MCF 10A (cell line): ENCODE measurements around the gene PIK3C2B. TPM values are rescaled to one million over a fixed set of nuclear protein-coding genes. Genes with fewer than 3 reads are reported as not detected.

Experiments
- BruUV-seq: library from RNA; stranded (reverse); fragments of 400-500 nt; replicated peaks from 2 replicates; lab custom pipeline; 2021; lab: Mats Ljungman, UMichigan
- CTCF ChIA-PET: fragments of 300-600 bp; sonication (Branson Sonifier 250); formaldehyde crosslinking; extraction: SDS; loops from one replicate; lab custom pipeline; 2021; ENCODE audit warnings: antibody characterized with exemption, inconsistent platforms; lab: Yijun Ruan, JAX
- POLR2A ChIA-PET: fragments of 300-600, 350-650 bp; sonication (Branson Sonifier 250); formaldehyde crosslinking; extraction: SDS; loops from one replicate; lab custom pipeline; 2020; ENCODE audit warnings: antibody characterized with exemption, inconsistent platforms; lab: Yijun Ruan, JAX
- DNase-seq: peaks from one replicate; pipeline ENCODE4 v3.0.0-alpha.2; 2018; ENCODE audit not compliant: unreplicated experiment
- H3K27ac Mint-ChIP-seq: one replicate; pipeline ENCODE4 v1.8.0; 2022; ENCODE audit warnings: mild to moderate bottlenecking, low read depth, mixed read lengths; ENCODE audit not compliant: unreplicated experiment
- H3K27me3 Mint-ChIP-seq: one replicate; pipeline ENCODE4 v1.8.0; 2022; ENCODE audit warnings: mixed read lengths; ENCODE audit not compliant: insufficient read depth, unreplicated experiment
- H3K36me3 Mint-ChIP-seq: one replicate; pipeline ENCODE4 v1.8.0; 2022; ENCODE audit warnings: mild to moderate bottlenecking, moderate library complexity, mixed read lengths; ENCODE audit not compliant: insufficient read depth, unreplicated experiment
- H3K4me1 Mint-ChIP-seq: one replicate; pipeline ENCODE4 v1.8.0; 2022; ENCODE audit warnings: mixed read lengths; ENCODE audit not compliant: insufficient read depth, unreplicated experiment
- H3K4me3 Mint-ChIP-seq: one replicate; pipeline ENCODE4 v1.8.0; 2022; ENCODE audit warnings: mild to moderate bottlenecking, moderate library complexity, mixed read lengths; ENCODE audit not compliant: unreplicated experiment
- H3K9me3 Mint-ChIP-seq: one replicate; pipeline ENCODE4 v1.8.0; 2022; ENCODE audit warnings: mixed read lengths; ENCODE audit not compliant: unreplicated experiment
- intact Hi-C: fragments of 100-400 bp; cut with micrococcal nuclease; formaldehyde crosslinking; loops from 2 replicates; pipeline ENCODE4 v1.14.1; 2022
- total RNA-seq: library from RNA; stranded (reverse); gene quantifications from 2 replicates; pipeline ENCODE4 v1.2.3, GENCODE V29; 2022
- TF ChIP-seq, protein P1 (sequence below): fragments of 200-600 bp; IDR thresholded peaks from one replicate; pipeline ENCODE4 v1.8.0; 2022; ENCODE audit warnings: antibody characterized with exemption, mild to moderate bottlenecking; ENCODE audit not compliant: unreplicated experiment

Gene PIK3C2B
- total RNA-seq, 1 experiment from 2014 or later: 3.4 TPM

DNA sequence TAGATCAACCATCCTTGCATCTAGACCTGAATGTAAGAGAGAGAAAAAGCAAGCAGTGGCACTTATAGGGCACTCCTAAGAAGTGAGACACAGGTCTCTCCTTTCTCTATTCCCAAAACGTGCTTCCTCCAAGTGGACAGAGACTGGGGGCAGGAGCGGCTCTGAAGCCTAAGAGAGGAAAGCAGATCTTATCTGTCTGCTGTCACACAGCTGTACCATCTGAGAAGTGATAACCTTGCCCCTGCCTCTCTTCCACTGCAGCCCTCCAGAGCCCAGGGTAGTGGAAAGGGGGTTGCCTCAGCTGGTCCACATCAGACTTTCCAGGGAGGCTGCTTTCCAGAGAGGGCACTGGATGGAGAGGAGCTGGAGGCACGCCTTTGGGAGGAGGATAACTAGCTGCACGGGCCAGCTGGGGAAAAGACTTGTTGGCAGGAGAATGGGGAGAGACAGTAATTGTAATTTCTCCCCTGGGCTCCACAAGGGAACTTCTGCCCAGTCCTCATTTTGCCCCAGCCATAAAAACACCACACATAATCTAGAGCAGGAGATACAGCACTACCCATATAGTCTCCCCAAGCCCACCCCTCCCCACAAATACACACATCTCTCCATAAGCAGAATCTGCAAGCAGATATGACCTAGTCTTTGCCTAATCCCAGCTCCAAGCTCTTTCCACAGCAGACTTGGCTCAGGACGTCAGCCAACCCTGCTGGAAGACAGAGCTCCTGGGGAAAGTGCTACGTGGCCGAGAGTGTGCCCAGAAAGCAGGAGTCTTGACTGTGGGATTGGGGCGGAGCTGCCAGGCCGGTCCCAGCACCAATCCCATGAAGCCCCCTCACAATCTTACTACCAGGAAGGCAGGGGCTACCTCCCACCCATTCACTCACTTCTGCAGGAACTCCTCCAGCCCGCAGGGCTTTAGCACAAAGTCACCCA is 31.2 kb downstream of the PIK3C2B start:
- no peaks in the 10 kb centered on the region for H3K4me1 Mint-ChIP-seq
- ChIA-PET POLR2A (interaction anchor here (0.6 to 1.2 kb wide), 2 partner anchors 10 to 11 kb away, joined by 3 read pairs; no protein-coding TSS in a partner anchor), CTCF (interaction anchor here (0.7 to 1.3 kb wide), 5 partner anchors 31 to 64 kb away, joined by 3 to 4 read pairs (median 3); partner anchors contain the start of gene PIK3C2B)
- H3K9me3 Mint-ChIP-seq: no peaks in the 10 kb centered on the region
- no peak for DNase-seq
- H3K27ac Mint-ChIP-seq: no peak overlapping the region
- no peaks in the 10 kb centered on the region for H3K36me3 Mint-ChIP-seq
- H3K27me3 Mint-ChIP-seq: no peaks in the 10 kb centered on the region
- TF ChIP-seq, protein P1, sequence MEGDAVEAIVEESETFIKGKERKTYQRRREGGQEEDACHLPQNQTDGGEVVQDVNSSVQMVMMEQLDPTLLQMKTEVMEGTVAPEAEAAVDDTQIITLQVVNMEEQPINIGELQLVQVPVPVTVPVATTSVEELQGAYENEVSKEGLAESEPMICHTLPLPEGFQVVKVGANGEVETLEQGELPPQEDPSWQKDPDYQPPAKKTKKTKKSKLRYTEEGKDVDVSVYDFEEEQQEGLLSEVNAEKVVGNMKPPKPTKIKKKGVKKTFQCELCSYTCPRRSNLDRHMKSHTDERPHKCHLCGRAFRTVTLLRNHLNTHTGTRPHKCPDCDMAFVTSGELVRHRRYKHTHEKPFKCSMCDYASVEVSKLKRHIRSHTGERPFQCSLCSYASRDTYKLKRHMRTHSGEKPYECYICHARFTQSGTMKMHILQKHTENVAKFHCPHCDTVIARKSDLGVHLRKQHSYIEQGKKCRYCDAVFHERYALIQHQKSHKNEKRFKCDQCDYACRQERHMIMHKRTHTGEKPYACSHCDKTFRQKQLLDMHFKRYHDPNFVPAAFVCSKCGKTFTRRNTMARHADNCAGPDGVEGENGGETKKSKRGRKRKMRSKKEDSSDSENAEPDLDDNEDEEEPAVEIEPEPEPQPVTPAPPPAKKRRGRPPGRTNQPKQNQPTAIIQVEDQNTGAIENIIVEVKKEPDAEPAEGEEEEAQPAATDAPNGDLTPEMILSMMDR: no peak
- intact Hi-C loops: no loop called here
- no peak overlapping the region for H3K4me3 Mint-ChIP-seq
- BruUV-seq: no TSS peak

DNA sequence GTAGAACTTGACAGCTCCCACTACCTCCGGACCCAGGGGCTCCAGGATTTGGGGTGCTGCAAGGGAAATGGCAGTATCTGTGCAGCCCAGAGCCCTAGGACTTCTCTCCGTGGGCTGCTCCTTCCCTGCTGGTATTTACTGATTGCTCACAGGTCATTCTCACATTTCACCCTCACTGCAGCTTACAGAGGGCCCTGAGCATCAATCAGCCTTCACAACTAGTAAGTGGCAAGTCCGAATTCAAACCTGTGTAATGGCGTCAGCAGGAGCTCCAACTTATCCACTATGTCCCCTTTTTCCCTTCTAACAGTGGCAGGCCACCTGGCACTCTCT is 32.4 kb downstream of the PIK3C2B start:
- TF ChIP-seq, protein P1: no peak
- no peak overlapping the region for H3K4me3 Mint-ChIP-seq
- intact Hi-C loops: no loop called here
- H3K4me1 Mint-ChIP-seq: no peaks in the 10 kb centered on the region
- no TSS peak for BruUV-seq
- no peaks in the 10 kb centered on the region for H3K36me3 Mint-ChIP-seq
- H3K9me3 Mint-ChIP-seq: no peaks in the 10 kb centered on the region
- DNase-seq: no peak
- CTCF ChIA-PET: interaction anchor here (0.6 to 1.3 kb wide), 3 partner anchors 31 to 1192 kb away, joined by 3 to 4 read pairs (median 3); partner anchors contain the start of gene PIK3C2B
- no peak overlapping the region for H3K27ac Mint-ChIP-seq
- no peaks in the 10 kb centered on the region for H3K27me3 Mint-ChIP-seq
- POLR2A ChIA-PET: interaction anchor here (1.2 kb wide), 1 partner anchor 11 kb away, joined by 3 read pairs; no protein-coding TSS in a partner anchor

DNA sequence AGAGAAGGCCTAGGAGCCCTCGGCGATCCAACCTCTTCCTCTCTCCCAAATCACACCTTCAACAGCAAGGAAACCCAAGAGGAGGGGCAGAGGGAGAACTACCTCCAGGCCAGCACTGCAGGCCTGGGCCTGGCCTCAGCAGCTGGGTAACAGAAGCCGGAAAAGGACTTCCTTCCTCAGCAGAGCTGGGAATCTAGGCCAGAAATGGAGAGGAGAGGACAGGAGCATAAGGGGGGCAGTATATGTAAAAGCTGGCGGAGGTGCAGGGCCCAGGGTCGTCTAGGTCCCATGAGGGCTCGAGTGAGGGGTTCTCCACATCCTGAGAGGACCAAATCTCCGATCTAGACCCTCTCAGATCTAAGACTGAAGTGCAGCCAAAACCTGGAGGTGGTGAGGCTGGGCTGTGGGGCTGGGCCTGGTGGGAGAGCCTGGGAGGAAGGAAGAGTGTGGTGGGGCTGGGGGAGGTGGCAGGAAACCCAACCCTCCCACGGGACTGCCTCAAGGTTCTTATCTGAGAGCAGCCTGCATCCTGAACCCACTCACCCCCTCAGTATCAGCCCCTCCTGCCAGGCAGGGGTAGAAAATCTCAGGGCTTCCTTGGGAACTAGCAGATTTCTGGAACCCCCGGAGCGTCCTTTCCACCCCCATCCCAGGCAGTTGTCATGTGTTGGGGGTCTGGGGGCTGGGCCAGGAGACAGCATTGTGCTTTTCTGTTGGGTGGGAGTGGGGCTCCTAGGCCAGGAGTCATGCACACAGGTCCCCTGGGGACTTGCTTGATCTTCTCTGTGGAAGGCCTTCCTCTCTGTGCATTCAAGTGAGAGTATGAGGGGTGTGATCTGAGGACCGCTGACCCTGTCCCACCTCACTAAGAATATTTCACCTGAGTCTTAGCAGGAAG is 33.0 kb downstream of the PIK3C2B start:
- no peak overlapping the region for H3K4me3 Mint-ChIP-seq
- ChIA-PET CTCF (interaction anchor here (0.6 to 1.3 kb wide), 6 partner anchors 14 to 1191 kb away, joined by 3 to 4 read pairs (median 4); partner anchors contain the start of gene PIK3C2B), POLR2A (interaction anchor here (1.2 kb wide), 1 partner anchor 12 kb away, joined by 3 read pairs; no protein-coding TSS in a partner anchor)
- no peaks in the 10 kb centered on the region for H3K9me3 Mint-ChIP-seq
- no peaks in the 10 kb centered on the region for H3K4me1 Mint-ChIP-seq
- no peak for DNase-seq
- H3K27me3 Mint-ChIP-seq: no peaks in the 10 kb centered on the region
- H3K27ac Mint-ChIP-seq: no peak overlapping the region
- TF ChIP-seq, protein P1: no peak
- no TSS peak for BruUV-seq
- no peaks in the 10 kb centered on the region for H3K36me3 Mint-ChIP-seq
- intact Hi-C loops: no loop called here
